Type B pancreatic cell (in vitro differentiated cells): ENCODE measurements around the gene E2F4. TPM values are rescaled to one million over a fixed set of nuclear protein-coding genes. Genes with fewer than 3 reads are reported as not detected.

Source experiments
- DNase-seq: peaks from one replicate; pipeline ENCODE4 v3.0.0; 2021; ENCODE audit warnings: mixed read lengths; ENCODE audit not compliant: unreplicated experiment; ENCODE audit errors: extremely low spot score
- H3K27ac Mint-ChIP-seq: 2 replicates; pipeline ENCODE4 v1.8.0; 2021; ENCODE audit warnings: mild to moderate bottlenecking, mixed read lengths
- H3K27me3 Mint-ChIP-seq: 2 replicates; pipeline ENCODE4 v1.8.0; 2021; ENCODE audit warnings: mixed read lengths
- H3K36me3 Mint-ChIP-seq: 2 replicates; pipeline ENCODE4 v1.8.0; 2021; ENCODE audit warnings: mixed read lengths
- H3K4me1 Mint-ChIP-seq: one replicate; pipeline ENCODE4 v1.8.0; 2021; ENCODE audit warnings: mixed read lengths; ENCODE audit not compliant: unreplicated experiment
- H3K4me3 Mint-ChIP-seq: 2 replicates; pipeline ENCODE4 v1.8.0; 2021; ENCODE audit warnings: mild to moderate bottlenecking, mixed read lengths
- H3K9me3 Mint-ChIP-seq: 2 replicates; pipeline ENCODE4 v1.8.0; 2021; ENCODE audit warnings: mixed read lengths
- microRNA-seq: library from miRNA; unstranded; fragments of <30 nt; microRNA quantifications from one replicate; pipeline ENCODE4, GENCODE V29; 2020
- total RNA-seq: library from RNA; stranded (reverse); gene quantifications from 2 replicates; pipeline ENCODE4 v1.2.1, GENCODE V29; 2021; ENCODE audit warnings: low replicate concordance
- TF ChIP-seq, protein P1 (sequence below): fragments of 200-600 bp; sonication (generic); conservative IDR thresholded peaks from 2 replicates; pipeline ENCODE4 v1.5.0; 2021; ENCODE audit warnings: antibody characterized with exemption, mild to moderate bottlenecking

The E2F4 gene
- total RNA-seq, 1 donor from 2014 or later, result 84.5 TPM

DNA sequence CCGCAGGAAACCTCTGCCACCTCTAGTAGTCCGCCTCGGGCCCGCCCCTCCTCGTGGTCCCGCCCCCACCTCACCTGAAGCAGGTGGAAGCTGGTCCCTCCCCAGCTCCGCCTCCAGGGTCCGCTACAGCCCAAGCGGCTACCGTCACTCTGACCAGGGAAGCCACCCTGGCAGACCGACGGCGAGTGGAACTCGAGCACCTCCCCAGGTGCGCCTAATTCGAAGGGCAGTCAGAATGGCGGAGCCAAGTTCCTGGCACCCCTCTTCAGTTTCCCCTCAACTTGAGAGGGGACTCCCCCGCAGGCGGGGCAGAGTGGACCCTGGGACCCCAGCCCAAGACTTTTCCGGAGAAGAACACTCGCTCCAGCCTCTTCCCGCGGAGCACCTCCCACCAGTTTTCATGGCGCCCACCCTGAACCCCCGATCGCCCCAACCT is 54.8 kb downstream of the E2F4 start:
- peaks cover 35% of the 10 kb centered on the region for H3K27me3 Mint-ChIP-seq
- TF ChIP-seq, protein P1, sequence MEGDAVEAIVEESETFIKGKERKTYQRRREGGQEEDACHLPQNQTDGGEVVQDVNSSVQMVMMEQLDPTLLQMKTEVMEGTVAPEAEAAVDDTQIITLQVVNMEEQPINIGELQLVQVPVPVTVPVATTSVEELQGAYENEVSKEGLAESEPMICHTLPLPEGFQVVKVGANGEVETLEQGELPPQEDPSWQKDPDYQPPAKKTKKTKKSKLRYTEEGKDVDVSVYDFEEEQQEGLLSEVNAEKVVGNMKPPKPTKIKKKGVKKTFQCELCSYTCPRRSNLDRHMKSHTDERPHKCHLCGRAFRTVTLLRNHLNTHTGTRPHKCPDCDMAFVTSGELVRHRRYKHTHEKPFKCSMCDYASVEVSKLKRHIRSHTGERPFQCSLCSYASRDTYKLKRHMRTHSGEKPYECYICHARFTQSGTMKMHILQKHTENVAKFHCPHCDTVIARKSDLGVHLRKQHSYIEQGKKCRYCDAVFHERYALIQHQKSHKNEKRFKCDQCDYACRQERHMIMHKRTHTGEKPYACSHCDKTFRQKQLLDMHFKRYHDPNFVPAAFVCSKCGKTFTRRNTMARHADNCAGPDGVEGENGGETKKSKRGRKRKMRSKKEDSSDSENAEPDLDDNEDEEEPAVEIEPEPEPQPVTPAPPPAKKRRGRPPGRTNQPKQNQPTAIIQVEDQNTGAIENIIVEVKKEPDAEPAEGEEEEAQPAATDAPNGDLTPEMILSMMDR, result no peak
- H3K9me3 Mint-ChIP-seq, result no peaks in the 10 kb centered on the region
- H3K4me1 Mint-ChIP-seq, result peaks cover 26% of the 10 kb centered on the region
- DNase-seq, result no peak
- no peaks in the 10 kb centered on the region for H3K36me3 Mint-ChIP-seq
- H3K27ac Mint-ChIP-seq, result peak overlapping the region; percentile 89
- H3K4me3 Mint-ChIP-seq, result peak overlapping the region; percentile 84

DNA sequence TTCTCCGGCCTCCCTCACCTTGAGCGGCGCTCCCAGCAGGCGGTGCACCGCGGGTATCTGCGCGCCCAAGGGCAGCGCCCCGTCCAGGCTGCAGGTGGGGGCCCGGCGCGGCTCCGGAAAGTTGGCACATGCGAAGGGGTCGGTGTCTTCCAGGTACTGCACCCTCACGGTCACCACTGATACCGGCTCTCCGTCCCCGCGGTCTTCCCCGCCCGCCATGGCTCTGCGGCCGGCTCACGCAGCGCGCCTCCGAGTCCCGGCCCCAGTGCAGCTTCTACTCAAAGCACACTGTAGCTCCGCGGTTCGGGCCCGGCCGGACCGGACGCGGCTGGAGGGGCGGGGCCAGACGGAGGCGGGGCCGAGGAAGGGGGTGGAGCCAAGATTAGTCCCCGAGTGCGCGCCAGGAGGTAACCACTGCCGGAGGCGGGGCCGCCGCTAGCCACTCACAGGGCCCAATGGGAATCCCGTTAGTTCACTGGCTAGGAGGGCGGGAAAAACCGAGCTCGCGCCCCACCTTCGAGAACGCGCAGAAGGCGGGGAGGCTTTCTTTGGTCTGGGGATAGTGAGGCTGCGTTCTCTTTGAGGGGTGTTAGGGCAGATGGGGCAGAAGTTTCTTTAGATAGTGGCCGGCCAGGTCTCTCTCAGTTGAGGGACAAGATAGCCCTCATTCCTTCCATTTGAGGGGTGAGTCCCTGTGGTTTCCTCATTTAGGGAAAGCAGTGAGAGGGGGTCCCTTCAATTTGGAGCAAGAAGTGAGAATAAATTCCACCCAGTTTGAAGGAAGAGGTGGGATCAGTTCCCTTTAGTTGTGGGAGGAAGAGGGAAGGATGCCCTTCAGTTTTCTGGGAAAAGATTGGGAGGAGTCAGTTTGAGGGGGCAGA is 55.5 kb downstream of the E2F4 start, which contains the start of gene FHOD1:
FHOD1 (minus strand) TSS at position 290 of the 881 bp plus-strand sequence; CDS start at position 219, 71 bp downstream.
- Mint-ChIP-seq H3K9me3 (no peaks in the 10 kb centered on the region), H3K27me3 (peaks cover 38% of the 10 kb centered on the region), H3K27ac (peak within 1 kb of the TSS; percentile 89), H3K4me3 (peak within 1 kb of the TSS; percentile 84), H3K4me1 (peaks cover 25% of the 10 kb centered on the region), H3K36me3 (no peaks in the 10 kb centered on the region)
- DNase-seq, result peak; percentile 97
- TF ChIP-seq, protein P1, result peak; percentile 40

DNA sequence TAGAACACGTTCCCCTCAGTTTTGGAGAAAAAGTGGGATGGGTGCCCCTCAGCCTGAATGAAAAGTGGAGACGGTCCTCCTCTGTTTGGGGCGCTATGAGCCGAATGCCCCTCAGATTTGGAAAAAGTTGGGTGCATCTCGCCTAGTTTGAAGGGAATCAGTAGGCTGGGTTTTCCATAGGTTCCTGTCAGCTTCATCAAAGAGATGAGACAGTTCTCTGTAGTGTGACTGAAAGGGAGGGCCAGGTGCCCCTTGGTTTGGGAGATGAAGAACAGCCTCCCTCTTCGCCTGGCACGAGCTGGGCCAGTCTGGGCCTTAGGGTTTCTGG is 56.1 kb downstream of the E2F4 start:
- TF ChIP-seq, protein P1, result no peak
- no peaks in the 10 kb centered on the region for H3K9me3 Mint-ChIP-seq
- H3K27me3 Mint-ChIP-seq, result peaks cover 40% of the 10 kb centered on the region
- H3K36me3 Mint-ChIP-seq, result no peaks in the 10 kb centered on the region
- no peak for DNase-seq
- peak overlapping the region; percentile 84 for H3K4me3 Mint-ChIP-seq
- peaks cover 22% of the 10 kb centered on the region for H3K4me1 Mint-ChIP-seq
- peak overlapping the region; percentile 89 for H3K27ac Mint-ChIP-seq

Small RNA genes lying within 50 kb of the gene (microRNA-seq; reads per million reads assigned to microRNA genes)
- gene MIR328, result 82.9 reads per million, percentile 61 among the genes with 10 or more reads in this experiment

Other genes starting within 250 kb of the E2F4 start
- 0.48 and 1.1 TPM in 2 replicates for gene CES3, start 230.9 kb upstream of the E2F4 start, total RNA-seq
- 11.5 and 13.9 TPM in 2 replicates for gene CES4A, start 203.6 kb upstream of the E2F4 start, total RNA-seq
- gene CBFB, start 163.0 kb upstream of the E2F4 start, total RNA-seq, result 48.8 and 77.1 TPM in 2 replicates
- 22.8 and 26.8 TPM in 2 replicates for gene PHAF1, start 82.2 kb upstream of the E2F4 start, total RNA-seq
- gene B3GNT9, start 41.2 kb upstream of the E2F4 start, total RNA-seq, result 9.7 and 11.0 TPM in 2 replicates
- 6.2 and 14.8 TPM in 2 replicates for gene TRADD, start 32.2 kb upstream of the E2F4 start, total RNA-seq
- gene FBXL8, start 32.2 kb upstream of the E2F4 start, total RNA-seq, result 4.5 and 9.2 TPM in 2 replicates
- 10.4 and 11.1 TPM in 2 replicates for gene HSF4, start 27.4 kb upstream of the E2F4 start, total RNA-seq
- gene NOL3, start 21.6 kb upstream of the E2F4 start, total RNA-seq, result 8.4 and 17.5 TPM in 2 replicates
- 43.5 and 77.8 TPM in 2 replicates for gene MATCAP1, start 8.2 kb upstream of the E2F4 start, total RNA-seq
- 0.41 and 0.86 TPM in 2 replicates for gene EXOC3L1, start 2.0 kb upstream of the E2F4 start, total RNA-seq
- 9.6 and 19.8 TPM in 2 replicates for gene ELMO3, start 7.0 kb downstream of the E2F4 start, total RNA-seq
- gene TMEM208, start 35.0 kb downstream of the E2F4 start, total RNA-seq, result 49.2 and 64.4 TPM in 2 replicates
- gene FHOD1, start 55.3 kb downstream of the E2F4 start, total RNA-seq, result 15.2 and 34.7 TPM in 2 replicates
- gene SLC9A5, start 56.8 kb downstream of the E2F4 start, total RNA-seq, result 1.0 and 4.4 TPM in 2 replicates
- gene PLEKHG4, start 87.4 kb downstream of the E2F4 start, total RNA-seq, result 2.9 and 3.8 TPM in 2 replicates
- 0.56 TPM in 1 of 2 replicates, not detected in the other for gene KCTD19, start 134.6 kb downstream of the E2F4 start, total RNA-seq
- 0.38 and 1.1 TPM in 2 replicates for gene LRRC36, start 134.7 kb downstream of the E2F4 start, total RNA-seq
- gene TPPP3, start 201.3 kb downstream of the E2F4 start, total RNA-seq, result 39.3 and 44.5 TPM in 2 replicates
- 10.1 and 11.3 TPM in 2 replicates for gene ZDHHC1, start 224.3 kb downstream of the E2F4 start, total RNA-seq
- 5.4 and 8.5 TPM in 2 replicates for gene HSD11B2, start 239.0 kb downstream of the E2F4 start, total RNA-seq